Fibroblast of peridontal ligament (primary cell): ENCODE results near the gene PADI2.

ENCODE experiments used
- DNase-seq: peaks from one replicate; pipeline ENCODE4 v3.0.0-alpha.2; 2010; ENCODE audit errors: extremely low read depth

The PADI2 gene

GRCh38 chr1:17056551-17056950, 62.7 kb downstream of the PADI2 start:
- DNase-seq, result no peak

- DNase-seq, result no peak
Observed at GRCh38 chr1:17055801-17056200, 63.5 kb downstream of the PADI2 start.

GRCh38 chr1:17053685-17054410, 65.4 kb downstream of the PADI2 start, which contains the start of gene SDHB:
SDHB (minus strand) TSS chr1:17054032; CDS start chr1:17054019, 13 bp downstream.
- peak; percentile 98 for DNase-seq

GRCh38 chr1:17053086-17053684, 66.1 kb downstream of the PADI2 start:
- DNase-seq, result no peak

- DNase-seq, result no peak
Observed at GRCh38 chr1:17052641-17053040, 66.6 kb downstream of the PADI2 start.

GRCh38 chr1:17052038-17052437, 67.2 kb downstream of the PADI2 start:
- no peak for DNase-seq

- peak; percentile 17 for DNase-seq
Observed at GRCh38 chr1:17047924-17048323, 71.3 kb downstream of the PADI2 start.

GRCh38 chr1:17046334-17046657, 73.0 kb downstream of the PADI2 start:
- DNase-seq, result no peak

GRCh38 chr1:17045634-17046333, 73.5 kb downstream of the PADI2 start:
- peak; percentile 83 for DNase-seq

- DNase-seq, result no peak
Observed at GRCh38 chr1:17045150-17045549, 74.1 kb downstream of the PADI2 start.

GRCh38 chr1:17043676-17044075, 75.6 kb downstream of the PADI2 start:
- no peak for DNase-seq

- DNase-seq, result no peak
Observed at GRCh38 chr1:17040135-17040534, 79.1 kb downstream of the PADI2 start.

- DNase-seq, result no peak
Observed at GRCh38 chr1:17039522-17039921, 79.7 kb downstream of the PADI2 start.

- DNase-seq, result no peak
Observed at GRCh38 chr1:17033481-17033880, 85.8 kb downstream of the PADI2 start.

GRCh38 chr1:17032741-17033140, 86.5 kb downstream of the PADI2 start:
- peak; percentile 62 for DNase-seq

- no peak for DNase-seq
Observed at GRCh38 chr1:17031436-17031835, 87.8 kb downstream of the PADI2 start.

- DNase-seq, result no peak
Observed at GRCh38 chr1:17030206-17030605, 89.0 kb downstream of the PADI2 start.

- no peak for DNase-seq
Observed at GRCh38 chr1:17028662-17029188, 90.5 kb downstream of the PADI2 start.

- DNase-seq, result no peak
Observed at GRCh38 chr1:17027900-17028299, 91.4 kb downstream of the PADI2 start.

GRCh38 chr1:17027403-17027802, 91.8 kb downstream of the PADI2 start:
- peak; percentile 28 for DNase-seq

- no peak for DNase-seq
Observed at GRCh38 chr1:17024721-17025120, 94.5 kb downstream of the PADI2 start.

- no peak for DNase-seq
Observed at GRCh38 chr1:17023573-17023972, 95.7 kb downstream of the PADI2 start.

- no peak for DNase-seq
Observed at GRCh38 chr1:17023102-17023501, 96.1 kb downstream of the PADI2 start.
